ENCODE results near the gene PTPN11.
"Not testable (repeated sequence)": the region's sequence is repeated elsewhere in the genome, so short reads cannot be mapped to it uniquely, and the experiment has no call there.

Gene PTPN11

GRCh38 chr12:112420740-112421139 is 2.0 kb downstream of the PTPN11 start:
- H3K9me3 Mint-ChIP-seq: no peaks in the 10 kb centered on the region
- H3K27me3 Mint-ChIP-seq: no peaks in the 10 kb centered on the region
- peaks cover 34 to 49% of the 10 kb centered on the region in 2 donors for H3K4me1 Mint-ChIP-seq (ENCODE audit: low read depth in 2 of 2)
- peak overlapping the region in 1 of 2 donors; percentile 65 for H3K27ac Mint-ChIP-seq
- DNase-seq (no peak), ATAC-seq (replicated peaks) (no peak)
- peak overlapping the region; percentile 91 for H3K4me3 Mint-ChIP-seq
- peaks cover 16% of the 10 kb centered on the region for H3K36me3 Mint-ChIP-seq (ENCODE audit: insufficient read depth)

DNA sequence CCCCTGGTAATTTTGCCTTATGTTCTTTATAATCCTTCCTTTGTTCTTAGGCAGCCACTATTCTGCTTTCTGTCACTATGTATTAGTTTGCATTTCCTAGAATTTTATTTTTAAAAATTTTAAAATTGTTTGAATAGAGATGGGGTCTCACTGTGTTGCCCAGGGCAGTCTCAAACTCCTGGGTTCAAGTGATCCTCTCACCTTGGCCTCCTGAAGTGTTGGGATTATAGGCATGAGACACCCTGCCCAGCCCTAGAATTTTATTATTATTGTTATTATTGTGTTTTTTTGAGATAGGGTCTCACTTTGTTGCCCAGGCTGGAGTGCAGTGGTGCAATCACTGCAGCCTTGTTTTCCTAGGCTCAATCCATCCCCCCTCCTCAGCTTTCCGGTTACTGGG is 2.6 kb downstream of the PTPN11 start:
- no peaks in the 10 kb centered on the region for H3K27me3 Mint-ChIP-seq
- DNase-seq: no peak
- H3K4me1 Mint-ChIP-seq (ENCODE audit: low read depth in 2 of 2): peaks cover 34 to 54% of the 10 kb centered on the region in 2 donors
- no peaks in the 10 kb centered on the region for H3K9me3 Mint-ChIP-seq
- H3K36me3 Mint-ChIP-seq (ENCODE audit: insufficient read depth): peaks cover 16% of the 10 kb centered on the region
- H3K27ac Mint-ChIP-seq: no peak overlapping the region
- no peak for ATAC-seq (replicated peaks)
- peak overlapping the region in 1 of 2 donors; percentile 91 for H3K4me3 Mint-ChIP-seq

GRCh38 chr12:112422531-112422930 is 3.8 kb downstream of the PTPN11 start:
- H3K4me1 Mint-ChIP-seq (ENCODE audit: low read depth in 2 of 2): peaks cover 36 to 56% of the 10 kb centered on the region in 2 donors
- no peak for ATAC-seq (replicated peaks)
- H3K9me3 Mint-ChIP-seq: no peaks in the 10 kb centered on the region
- no peak for DNase-seq
- no peak overlapping the region for H3K4me3 Mint-ChIP-seq
- H3K27ac Mint-ChIP-seq: no peak overlapping the region
- H3K36me3 Mint-ChIP-seq (ENCODE audit: insufficient read depth): peaks cover 14% of the 10 kb centered on the region
- no peaks in the 10 kb centered on the region for H3K27me3 Mint-ChIP-seq

DNA sequence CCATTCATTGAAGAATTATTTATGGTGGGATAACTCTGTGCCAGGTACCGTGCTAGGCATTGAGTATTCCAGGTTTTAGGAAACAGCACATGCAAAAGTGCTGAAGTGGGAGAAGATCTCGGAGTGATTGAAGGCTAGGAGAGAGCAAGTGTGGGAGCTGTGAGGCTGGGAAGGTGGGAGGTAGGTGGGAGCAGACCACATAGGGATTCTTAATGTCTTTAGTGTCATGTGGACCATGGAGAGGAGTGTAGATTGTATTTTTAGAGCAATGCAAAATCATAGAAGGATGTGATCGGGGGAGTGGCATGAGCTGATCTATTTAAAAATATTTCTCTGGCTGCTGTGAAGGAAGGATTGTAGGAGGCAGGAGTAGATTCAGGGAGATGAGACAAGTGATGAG is 5.4 kb downstream of the PTPN11 start:
- no peak for DNase-seq
- H3K36me3 Mint-ChIP-seq (ENCODE audit: insufficient read depth): peaks cover 12% of the 10 kb centered on the region
- H3K27me3 Mint-ChIP-seq: no peaks in the 10 kb centered on the region
- H3K27ac Mint-ChIP-seq: no peak overlapping the region
- no peak for ATAC-seq (replicated peaks)
- no peaks in the 10 kb centered on the region for H3K9me3 Mint-ChIP-seq
- H3K4me3 Mint-ChIP-seq: peak overlapping the region in 1 of 2 donors; percentile 25
- H3K4me1 Mint-ChIP-seq (ENCODE audit: low read depth in 2 of 2): peaks cover 37 to 62% of the 10 kb centered on the region in 2 donors

GRCh38 chr12:112425582-112426382 is 7.0 kb downstream of the PTPN11 start:
- Mint-ChIP-seq H3K27ac (peak overlapping the region; percentile 8 to 20), H3K4me1 (ENCODE audit: low read depth in 2 of 2) (peaks cover 28 to 51% of the 10 kb centered on the region in 2 donors), H3K4me3 (no peak overlapping the region), H3K9me3 (no peaks in the 10 kb centered on the region), H3K27me3 (no peaks in the 10 kb centered on the region), H3K36me3 (ENCODE audit: insufficient read depth) (peaks cover 6% of the 10 kb centered on the region)
- ATAC-seq (replicated peaks) (no peak), DNase-seq (no peak)

- no peaks in the 10 kb centered on the region for H3K9me3 Mint-ChIP-seq
- DNase-seq (no peak), ATAC-seq (replicated peaks) (no peak)
- H3K4me3 Mint-ChIP-seq: no peak overlapping the region
- H3K36me3 Mint-ChIP-seq (ENCODE audit: insufficient read depth): peaks cover 9% of the 10 kb centered on the region
- H3K27ac Mint-ChIP-seq: no peak overlapping the region
- no peaks in the 10 kb centered on the region for H3K27me3 Mint-ChIP-seq
- peaks cover 22 to 44% of the 10 kb centered on the region in 2 donors for H3K4me1 Mint-ChIP-seq (ENCODE audit: low read depth in 2 of 2)
Measured at GRCh38 chr12:112427760-112428159, 9.0 kb downstream of the PTPN11 start.

DNA sequence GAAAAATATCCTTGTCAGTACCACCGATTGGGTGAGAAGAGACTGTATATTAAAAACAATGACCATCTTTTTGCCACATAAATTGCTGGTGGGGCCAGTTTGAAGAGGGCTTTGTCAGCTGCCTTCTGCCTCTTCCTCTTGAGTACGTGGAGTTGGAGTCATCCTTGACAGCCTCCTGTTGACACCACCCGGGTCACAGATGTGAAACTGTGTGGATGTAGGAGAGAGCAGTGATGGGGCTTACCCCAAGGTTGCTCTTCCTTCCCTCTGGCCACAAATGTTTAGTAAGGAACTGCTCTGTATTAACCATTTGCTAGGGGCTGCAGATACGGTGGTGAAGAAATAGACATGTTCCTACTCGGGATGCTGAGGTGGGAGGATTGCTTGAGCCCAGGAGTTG is 12.2 kb downstream of the PTPN11 start:
- Mint-ChIP-seq H3K36me3 (ENCODE audit: insufficient read depth) (peaks cover 12% of the 10 kb centered on the region), H3K27me3 (no peaks in the 10 kb centered on the region), H3K9me3 (no peaks in the 10 kb centered on the region), H3K4me1 (ENCODE audit: low read depth in 2 of 2) (peaks cover 16 to 30% of the 10 kb centered on the region in 2 donors), H3K4me3 (no peak overlapping the region), H3K27ac (no peak overlapping the region)
- ATAC-seq (replicated peaks) (no peak), DNase-seq (no peak)

- Mint-ChIP-seq H3K9me3 (no peaks in the 10 kb centered on the region), H3K27ac (no peak overlapping the region), H3K4me3 (no peak overlapping the region), H3K27me3 (no peaks in the 10 kb centered on the region), H3K4me1 (ENCODE audit: low read depth in 2 of 2) (peaks cover 14 to 23% of the 10 kb centered on the region in 2 donors), H3K36me3 (ENCODE audit: insufficient read depth) (peaks cover 12% of the 10 kb centered on the region)
- DNase-seq (no peak), ATAC-seq (replicated peaks) (no peak)
Measured at GRCh38 chr12:112431965-112432364, 13.2 kb downstream of the PTPN11 start.

- Mint-ChIP-seq H3K4me1 (ENCODE audit: low read depth in 2 of 2) (peaks cover 14 to 29% of the 10 kb centered on the region in 2 donors), H3K36me3 (ENCODE audit: insufficient read depth) (peaks cover 9% of the 10 kb centered on the region)
- ATAC-seq (replicated peaks): no peak
Measured at GRCh38 chr12:112433551-112433950, 14.8 kb downstream of the PTPN11 start.

DNA sequence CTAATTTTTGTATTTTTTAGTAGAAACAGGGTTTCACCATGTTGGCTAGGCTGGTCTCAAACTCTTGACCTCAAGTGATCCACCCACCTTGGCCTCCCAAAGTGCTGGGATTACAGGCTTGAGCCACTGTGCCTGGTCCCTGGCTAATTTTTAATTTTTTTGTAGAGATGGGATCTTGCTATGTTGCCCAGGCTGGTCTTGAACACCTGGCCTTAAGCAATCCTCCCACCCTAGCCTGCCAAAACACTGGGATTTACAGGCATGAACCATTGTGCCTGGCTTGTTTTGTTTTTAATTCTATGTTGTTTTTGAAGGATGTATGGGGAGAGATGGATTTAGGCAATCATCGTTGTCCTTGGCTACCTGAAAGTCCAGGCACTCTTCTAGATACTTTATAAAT is 19.9 kb downstream of the PTPN11 start:
- Mint-ChIP-seq H3K27ac (peak overlapping the region in 1 of 2 donors; percentile 20), H3K4me1 (ENCODE audit: low read depth in 2 of 2) (peaks cover 9 to 14% of the 10 kb centered on the region in 2 donors)
- not testable (repeated sequence) for ATAC-seq (replicated peaks); H3K36me3 Mint-ChIP-seq (ENCODE audit: insufficient read depth); H3K27me3 Mint-ChIP-seq; DNase-seq; H3K4me3 Mint-ChIP-seq; H3K9me3 Mint-ChIP-seq

More at GRCh38 chr12:112433551-112433950, 14.8 kb downstream of the PTPN11 start:
- DNase-seq: no peak
- no peaks in the 10 kb centered on the region for H3K27me3 Mint-ChIP-seq
- peak overlapping the region in 1 of 2 donors; percentile 53 for H3K27ac Mint-ChIP-seq
- H3K4me3 Mint-ChIP-seq: no peak overlapping the region
- H3K9me3 Mint-ChIP-seq: no peaks in the 10 kb centered on the region

- no peaks in the 10 kb centered on the region for H3K9me3 Mint-ChIP-seq
- H3K27me3 Mint-ChIP-seq: no peaks in the 10 kb centered on the region
- H3K27ac Mint-ChIP-seq: no peak overlapping the region
- H3K36me3 Mint-ChIP-seq (ENCODE audit: insufficient read depth): peaks cover 5% of the 10 kb centered on the region
- H3K4me3 Mint-ChIP-seq: no peak overlapping the region
- ATAC-seq (replicated peaks) (no peak), DNase-seq (no peak)
- H3K4me1 Mint-ChIP-seq (ENCODE audit: low read depth in 2 of 2): peaks cover 6 to 14% of the 10 kb centered on the region in 2 donors
Measured at GRCh38 chr12:112439769-112440168, 21.0 kb downstream of the PTPN11 start.

DNA sequence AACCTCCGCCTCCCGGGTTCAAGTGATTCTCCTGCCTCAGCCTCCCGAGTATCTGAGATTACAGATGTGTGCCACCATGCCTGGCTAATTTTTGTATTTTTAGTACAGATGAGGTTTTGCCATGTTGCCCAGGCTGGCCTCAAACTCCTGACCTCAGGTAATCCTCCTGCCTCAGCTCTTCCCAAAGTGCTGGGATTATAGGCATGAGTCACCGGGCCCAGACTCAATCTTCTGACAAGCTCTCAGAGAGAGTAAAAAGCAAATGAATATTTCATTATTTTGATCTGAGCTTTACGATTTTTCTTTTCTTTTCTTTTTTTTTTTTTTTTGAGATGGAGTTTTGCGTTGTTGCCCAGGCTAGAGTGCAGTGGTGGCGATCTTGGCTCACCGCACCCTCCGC is 21.9 kb downstream of the PTPN11 start:
- DNase-seq; H3K9me3 Mint-ChIP-seq; H3K27me3 Mint-ChIP-seq; H3K36me3 Mint-ChIP-seq (ENCODE audit: insufficient read depth); H3K27ac Mint-ChIP-seq; H3K4me3 Mint-ChIP-seq; ATAC-seq (replicated peaks): not testable (repeated sequence)
- peaks cover 6 to 14% of the 10 kb centered on the region in 2 donors for H3K4me1 Mint-ChIP-seq (ENCODE audit: low read depth in 2 of 2)

GRCh38 chr12:112443916-112444315 is 25.2 kb downstream of the PTPN11 start:
- Mint-ChIP-seq H3K27me3 (no peaks in the 10 kb centered on the region), H3K27ac (no peak overlapping the region), H3K4me3 (no peak overlapping the region), H3K36me3 (ENCODE audit: insufficient read depth) (peaks cover 32% of the 10 kb centered on the region), H3K9me3 (no peaks in the 10 kb centered on the region), H3K4me1 (ENCODE audit: low read depth in 2 of 2) (peaks cover 5 to 12% of the 10 kb centered on the region in 2 donors)
- ATAC-seq (replicated peaks): no peak
- DNase-seq: no peak

GRCh38 chr12:112446008-112446725 is 27.4 kb downstream of the PTPN11 start:
- H3K36me3 Mint-ChIP-seq (ENCODE audit: insufficient read depth): peaks cover 47% of the 10 kb centered on the region
- ATAC-seq (replicated peaks) (no peak), DNase-seq (no peak)
- peak overlapping the region; percentile 87 to 88 for H3K27ac Mint-ChIP-seq
- H3K27me3 Mint-ChIP-seq: no peaks in the 10 kb centered on the region
- no peak overlapping the region for H3K4me3 Mint-ChIP-seq
- no peaks in the 10 kb centered on the region for H3K9me3 Mint-ChIP-seq
- peaks cover 5 to 12% of the 10 kb centered on the region in 2 donors for H3K4me1 Mint-ChIP-seq (ENCODE audit: low read depth in 2 of 2)
